GM21786 (cell line): ENCODE results near the gene ERG.

Source experiments
- ATAC-seq: cut with Tn5 transposase; IDR thresholded peaks from one replicate; pipeline ENCODE4 v1.9.1; 2021; ENCODE audit not compliant: unreplicated experiment

The ERG gene, protein sequence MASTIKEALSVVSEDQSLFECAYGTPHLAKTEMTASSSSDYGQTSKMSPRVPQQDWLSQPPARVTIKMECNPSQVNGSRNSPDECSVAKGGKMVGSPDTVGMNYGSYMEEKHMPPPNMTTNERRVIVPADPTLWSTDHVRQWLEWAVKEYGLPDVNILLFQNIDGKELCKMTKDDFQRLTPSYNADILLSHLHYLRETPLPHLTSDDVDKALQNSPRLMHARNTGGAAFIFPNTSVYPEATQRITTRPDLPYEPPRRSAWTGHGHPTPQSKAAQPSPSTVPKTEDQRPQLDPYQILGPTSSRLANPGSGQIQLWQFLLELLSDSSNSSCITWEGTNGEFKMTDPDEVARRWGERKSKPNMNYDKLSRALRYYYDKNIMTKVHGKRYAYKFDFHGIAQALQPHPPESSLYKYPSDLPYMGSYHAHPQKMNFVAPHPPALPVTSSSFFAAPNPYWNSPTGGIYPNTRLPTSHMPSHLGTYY

GRCh38 chr21:38498057-38498833, at the start of gene ERG:
TSS of gene ERG (minus strand) at chr21:38498477. CDS start at chr21:38498380, 97 bp downstream.
- no peak for ATAC-seq

- ATAC-seq: no peak
Observed at GRCh38 chr21:38544661-38545060, 46.4 kb upstream of the ERG start.

DNA sequence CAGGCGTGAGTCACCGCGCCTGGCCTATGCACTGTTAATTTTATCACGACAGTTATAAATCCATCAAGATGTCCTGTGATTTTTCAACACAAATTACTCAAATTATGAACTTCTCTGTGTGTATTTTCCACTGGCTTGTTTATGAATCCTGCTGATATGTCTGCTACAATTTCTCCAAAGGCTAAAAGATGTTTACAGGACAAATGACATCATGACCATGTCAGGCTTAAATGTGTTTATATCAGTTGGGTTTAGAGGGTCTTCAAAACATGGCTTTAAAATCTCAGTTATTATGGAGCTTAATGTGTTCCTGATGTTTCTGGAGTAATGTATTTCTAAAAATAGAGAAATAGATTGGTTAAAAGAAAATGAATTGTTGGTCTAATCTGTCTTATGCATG, 44.0 kb upstream of the ERG start:
- no peak for ATAC-seq

DNA sequence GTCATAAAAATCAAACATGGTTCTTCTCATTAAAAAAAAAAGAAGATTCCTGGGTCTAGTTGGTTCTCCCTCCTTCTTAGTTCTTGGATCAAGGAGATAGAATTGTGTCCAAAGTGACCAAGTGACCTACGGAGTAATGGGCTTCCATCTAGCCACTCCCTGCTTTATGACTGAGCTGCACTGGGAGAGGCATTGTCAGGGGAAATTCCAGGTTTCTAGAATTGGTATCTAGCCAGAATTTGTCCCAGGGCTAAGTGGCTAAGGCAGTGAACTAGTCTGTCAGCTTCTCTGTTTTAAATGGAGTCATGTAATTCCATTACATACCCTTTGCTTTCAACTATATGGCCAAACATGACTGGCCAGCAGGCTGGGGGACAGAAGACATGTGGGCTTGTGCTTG, 40.1 kb upstream of the ERG start:
- no peak for ATAC-seq

GRCh38 chr21:38534591-38534990, 36.3 kb upstream of the ERG start:
- ATAC-seq: no peak

DNA sequence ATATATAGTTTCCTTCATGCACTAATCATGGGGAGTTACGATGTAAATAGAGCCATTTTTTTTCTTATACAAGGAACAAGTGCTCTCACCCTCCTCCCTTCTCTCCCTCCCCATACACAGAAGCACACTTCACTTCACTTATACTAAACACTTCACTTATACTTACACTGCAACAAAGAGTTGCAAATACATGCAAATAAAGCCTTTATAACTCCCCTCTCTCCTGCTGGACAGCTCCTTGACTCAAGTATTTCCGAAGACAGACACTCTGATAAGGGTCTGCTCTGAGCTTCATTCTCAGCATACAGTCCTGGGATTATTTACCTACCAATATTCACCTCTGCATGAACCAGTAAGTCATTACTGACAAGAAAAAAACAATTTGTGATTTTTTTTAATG, 35.6 kb upstream of the ERG start:
- ATAC-seq: no peak

DNA sequence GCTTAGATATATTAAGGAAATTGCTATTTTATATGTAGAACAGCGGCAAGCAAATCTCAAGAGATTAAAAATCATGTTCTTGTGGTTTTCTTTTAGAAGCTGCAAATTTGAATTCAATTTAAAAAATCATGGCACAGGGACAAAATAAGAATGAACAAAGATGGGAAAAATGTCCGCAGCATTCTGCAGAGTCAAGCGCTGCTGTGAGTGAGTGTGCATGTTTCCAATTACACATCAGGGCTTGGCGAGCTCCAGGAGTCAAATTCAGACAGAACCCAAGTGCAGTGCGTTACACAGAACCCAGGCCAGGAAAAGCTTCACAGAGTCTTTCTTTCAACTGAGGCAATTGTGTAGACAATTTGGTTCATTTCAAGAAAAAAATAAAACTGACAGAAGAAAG, 33.3 kb upstream of the ERG start:
- ATAC-seq: no peak

GRCh38 chr21:38531039-38531541, 32.8 kb upstream of the ERG start:
- ATAC-seq: no peak

GRCh38 chr21:38527737-38528136, 29.5 kb upstream of the ERG start:
- no peak for ATAC-seq

GRCh38 chr21:38525454-38525853, 27.2 kb upstream of the ERG start:
- no peak for ATAC-seq

DNA sequence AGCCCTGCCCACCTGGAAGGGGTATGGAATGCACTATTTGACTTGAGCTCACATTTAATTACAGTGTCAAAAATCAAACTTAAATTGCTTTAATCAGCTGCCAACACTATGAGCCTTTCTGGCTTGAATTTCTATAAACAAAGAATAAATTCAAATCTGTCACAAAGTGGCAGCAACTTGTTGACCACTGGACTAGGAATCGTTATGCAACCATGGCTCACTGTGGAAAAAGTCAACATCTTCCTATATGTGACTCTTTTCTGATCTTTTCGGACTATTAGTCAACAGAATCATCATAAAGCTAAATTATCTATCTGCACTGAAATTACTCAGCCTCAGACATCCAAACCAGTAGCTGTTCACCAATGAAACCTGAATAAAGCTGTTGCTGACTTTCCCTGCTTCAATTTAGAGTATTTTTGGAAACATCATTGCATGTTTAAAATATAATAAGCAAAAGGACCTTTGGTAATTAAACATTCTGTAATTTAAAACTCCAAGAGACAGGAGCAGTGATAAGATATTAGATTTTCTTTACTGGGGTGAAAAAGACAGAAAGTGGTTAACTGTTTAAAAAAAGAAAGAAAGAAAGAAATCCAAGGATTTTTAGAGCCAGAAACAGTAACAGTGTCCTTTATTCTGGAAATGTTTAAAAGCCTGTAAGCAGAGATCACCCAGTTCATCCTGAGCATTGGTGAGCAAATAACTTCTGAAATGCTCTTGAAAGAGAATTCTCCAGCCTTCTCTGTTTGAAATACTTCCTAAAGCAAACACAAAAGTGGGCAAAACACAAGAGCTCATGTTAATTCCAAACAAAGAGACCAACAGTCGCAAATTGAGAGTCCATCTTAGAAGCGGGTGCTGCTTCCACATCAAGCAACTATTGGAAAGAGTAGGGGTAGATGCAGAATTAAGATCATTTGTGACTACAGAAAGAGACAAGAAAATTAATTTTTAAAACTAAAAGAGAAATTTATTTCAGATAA, 26.2 kb upstream of the ERG start:
- ATAC-seq: no peak

- ATAC-seq: no peak
Observed at GRCh38 chr21:38520511-38520910, 22.2 kb upstream of the ERG start.

- ATAC-seq: no peak
Observed at GRCh38 chr21:38511662-38512243, 13.5 kb upstream of the ERG start.

- no peak for ATAC-seq
Observed at GRCh38 chr21:38511198-38511597, 12.9 kb upstream of the ERG start.

- no peak for ATAC-seq
Observed at GRCh38 chr21:38507374-38507942, 9.2 kb upstream of the ERG start.

DNA sequence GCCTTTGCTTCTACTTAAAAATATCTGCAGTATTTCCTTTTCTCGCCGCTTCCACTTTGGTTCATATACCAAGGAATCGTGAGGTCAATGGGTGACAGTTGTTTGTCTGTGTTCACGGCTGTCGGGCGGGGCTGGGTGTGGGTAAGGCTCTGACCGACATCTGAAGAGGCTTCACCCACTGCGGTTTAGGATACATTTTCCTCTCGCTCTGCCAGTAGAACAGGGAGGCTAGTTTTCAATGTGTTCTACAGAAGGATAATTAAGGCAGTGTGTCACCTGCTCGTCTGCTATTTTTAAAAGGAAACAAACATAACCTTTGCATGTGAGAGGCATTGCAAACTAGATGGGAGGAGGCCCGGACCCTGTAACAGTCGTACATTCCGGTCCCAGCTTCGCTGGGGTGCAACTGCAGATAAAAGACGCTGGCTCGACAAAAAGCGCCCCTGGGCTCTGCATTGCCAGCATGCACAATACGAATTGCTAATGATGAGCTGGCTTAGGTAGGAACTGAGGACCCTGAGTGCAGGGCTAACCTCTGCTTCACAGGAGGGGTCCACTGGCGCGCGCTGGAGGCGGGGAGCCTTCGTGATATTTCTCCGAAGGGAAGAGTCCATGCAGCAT, 8.5 kb upstream of the ERG start:
- ATAC-seq: no peak

GRCh38 chr21:38505654-38506523, 7.6 kb upstream of the ERG start:
- no peak for ATAC-seq

DNA sequence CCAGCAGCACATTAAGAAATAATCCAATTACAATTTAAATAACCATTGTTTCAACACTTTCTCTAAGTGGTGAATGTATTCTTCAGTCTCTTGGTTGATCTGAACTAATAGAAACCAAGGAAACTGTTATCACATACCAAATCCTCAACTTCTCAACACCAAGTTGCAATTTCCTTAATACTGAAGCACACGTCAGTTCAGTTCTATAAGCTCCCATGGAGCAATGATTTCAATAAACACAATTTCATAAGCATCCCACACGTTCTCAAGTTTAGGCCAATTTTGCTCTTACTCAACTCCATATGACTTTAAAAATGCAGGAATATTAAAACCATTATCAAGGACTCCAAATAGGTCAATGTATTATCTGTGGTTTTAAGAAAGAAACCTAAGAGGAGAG, 5.8 kb upstream of the ERG start:
- no peak for ATAC-seq

DNA sequence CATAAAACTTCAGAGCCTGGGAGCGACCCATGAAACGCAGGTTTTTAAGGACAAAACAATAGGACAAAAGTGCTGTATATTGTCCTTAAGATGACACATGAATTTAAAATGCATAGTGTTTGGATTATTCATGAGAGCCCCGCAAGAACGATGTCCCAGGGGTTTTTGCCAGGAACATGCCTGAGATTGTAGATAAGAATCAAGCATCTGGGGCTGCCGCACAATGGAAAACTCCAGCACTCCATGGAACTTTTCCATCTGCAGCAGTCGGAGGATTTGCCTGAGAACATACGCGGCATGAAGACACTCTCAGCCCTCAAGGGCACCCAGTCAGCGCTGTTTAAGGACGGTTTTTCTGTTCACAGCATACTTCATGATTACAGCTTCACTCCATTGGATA, 5.3 kb upstream of the ERG start:
- ATAC-seq: no peak
